Measurements from ENCODE around the gene POLR2C.

POLR2C gene

DNA sequence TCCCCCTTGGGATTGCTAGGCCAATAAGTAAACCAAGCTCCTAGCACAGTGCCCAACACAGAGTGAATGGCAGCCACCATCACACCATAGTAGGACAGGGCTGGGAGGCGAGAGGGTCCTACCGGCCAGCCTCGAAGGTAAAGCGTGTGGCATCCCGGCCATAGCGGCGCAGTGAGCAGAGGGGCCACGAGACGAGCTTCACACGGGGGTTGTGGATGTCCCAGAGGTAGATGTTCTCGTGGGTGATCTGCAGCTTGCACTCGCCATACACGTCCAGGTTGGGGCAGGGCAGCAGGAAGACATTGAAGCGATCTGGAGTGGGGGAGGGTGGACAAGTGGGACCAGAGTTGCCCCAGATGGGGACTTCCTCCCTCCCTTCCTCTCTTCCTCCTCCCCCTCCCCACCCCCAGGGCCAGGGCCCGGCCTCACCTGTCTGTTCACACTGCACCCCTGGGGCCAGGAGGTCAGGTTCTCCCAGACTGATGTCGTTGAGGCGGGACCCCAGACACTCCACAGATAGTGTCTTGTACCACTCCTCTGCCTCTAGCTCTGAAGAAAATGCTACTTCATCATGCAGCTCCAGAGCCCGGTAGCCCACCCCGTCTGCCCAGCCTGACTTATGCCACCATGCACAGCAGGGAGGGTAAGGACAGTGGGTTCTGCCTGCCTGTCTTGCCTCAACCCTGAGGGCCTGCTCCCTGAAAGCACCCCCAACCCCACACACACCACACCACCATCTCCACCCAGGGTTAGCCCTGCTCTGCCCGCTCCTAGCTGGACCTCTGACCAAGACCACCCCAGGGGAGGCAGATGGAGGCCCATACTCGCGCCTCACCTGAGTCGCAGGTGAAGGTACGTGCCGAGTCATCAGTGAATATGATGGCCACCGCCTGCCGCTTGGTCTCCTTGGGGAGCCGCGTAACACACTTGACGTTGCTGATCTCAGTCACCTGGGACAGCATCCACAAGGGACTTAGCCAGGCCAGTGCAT lies 12.5 kb downstream of the POLR2C start:
- no peak for TF ChIP-seq CTCF (IDR thresholded peaks at IDR 0.05; ENCODE audit: insufficient read depth, low read length, missing control alignments)
- POLR2A ChIA-PET, result no interaction called here

GRCh38 chr16:57475711-57476339 lies 13.3 kb downstream of the POLR2C start:
- no peak for DNase-seq (ENCODE audit: low read depth, low spot score)
- CTCF ChIA-PET, result interaction anchor here (1.0 to 13.2 kb wide), 3 partner anchors 14 to 44 kb away, joined by 3 to 161 read pairs (median 12); partner anchors contain the start of gene POLR2C
- POLR2A ChIA-PET, result no interaction called here
- H3K4me3 ChIP-seq (ENCODE audit: low read depth, low read length), result no peak overlapping the region
- TF ChIP-seq CTCF (IDR thresholded peaks at IDR 0.05; ENCODE audit: insufficient read depth, low read length, missing control alignments), result peak; percentile 79

More for the DNA sequence above, 12.5 kb downstream of the POLR2C start:
- no peak for DNase-seq (ENCODE audit: low read depth, low spot score)
- H3K4me3 ChIP-seq (ENCODE audit: low read depth, low read length), result no peak overlapping the region
- CTCF ChIA-PET, result interaction anchor here (1.0 to 13.2 kb wide), 4 partner anchors 11 to 45 kb away, joined by 3 to 161 read pairs (median 8); partner anchors contain the start of genes DOK4 and POLR2C

- no peak overlapping the region for H3K4me3 ChIP-seq (ENCODE audit: low read depth, low read length)
- ChIA-PET CTCF (interaction anchor here (0.8 to 13.9 kb wide), 4 partner anchors 9 to 43 kb away, joined by 5 to 161 read pairs (median 58); partner anchors contain the start of gene POLR2C), POLR2A (no interaction called here)
- no peak for DNase-seq (ENCODE audit: low read depth, low spot score)
- no peak for TF ChIP-seq CTCF (IDR thresholded peaks at IDR 0.05; ENCODE audit: insufficient read depth, low read length, missing control alignments)
Measured at GRCh38 chr16:57476546-57477410, 14.3 kb downstream of the POLR2C start.

DNA sequence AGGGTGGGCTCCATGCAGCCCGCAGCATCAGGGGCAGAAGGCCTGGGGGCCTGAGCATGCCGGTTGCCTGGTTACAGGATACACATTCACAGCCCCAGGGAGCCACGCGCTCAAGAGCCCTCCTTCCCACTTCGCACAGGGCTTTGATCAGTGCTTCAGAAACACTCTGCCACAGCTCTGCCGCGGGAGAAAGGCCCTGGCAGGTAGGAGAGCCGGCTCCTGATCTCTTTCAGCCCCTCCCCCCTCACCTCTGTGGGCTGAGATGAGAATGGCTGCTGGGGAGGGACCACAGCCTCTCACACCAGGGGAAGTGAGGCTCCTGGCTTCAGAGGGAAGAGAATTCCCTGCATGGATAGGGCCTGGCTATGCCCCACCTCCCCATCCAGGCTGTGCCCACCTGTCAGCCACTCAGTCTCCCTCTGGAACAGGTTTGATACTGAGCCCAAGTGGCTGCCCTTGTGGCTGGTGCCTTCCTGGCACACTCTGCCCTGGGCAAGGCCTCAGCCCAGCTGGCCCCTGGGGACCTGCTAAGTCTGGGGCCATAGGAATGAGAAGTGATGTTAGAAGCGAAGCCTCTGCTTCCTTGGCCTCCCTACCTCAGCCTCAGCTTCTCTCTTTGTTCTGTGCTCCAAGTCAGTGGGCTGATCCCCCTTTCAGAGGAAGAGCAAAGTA lies 15.2 kb downstream of the POLR2C start:
- ChIA-PET POLR2A (no interaction called here), CTCF (interaction anchor here (13.2 to 13.9 kb wide), 2 partner anchors 16 to 42 kb away, joined by 103 to 161 read pairs; partner anchors contain the start of gene POLR2C)
- TF ChIP-seq CTCF (IDR thresholded peaks at IDR 0.05; ENCODE audit: insufficient read depth, low read length, missing control alignments), result no peak
- DNase-seq (ENCODE audit: low read depth, low spot score), result no peak
- no peak overlapping the region for H3K4me3 ChIP-seq (ENCODE audit: low read depth, low read length)

- H3K4me3 ChIP-seq (ENCODE audit: low read depth, low read length), result peak overlapping the region; percentile 57
- ChIA-PET CTCF (interaction anchor here (1.1 to 13.9 kb wide), 3 partner anchors 17 to 61 kb away, joined by 3 to 161 read pairs (median 103); partner anchors contain the start of gene POLR2C), POLR2A (no interaction called here)
- TF ChIP-seq CTCF (IDR thresholded peaks at IDR 0.05; ENCODE audit: insufficient read depth, low read length, missing control alignments), result no peak
- no peak for DNase-seq (ENCODE audit: low read depth, low spot score)
Measured at GRCh38 chr16:57478396-57479204, 16.1 kb downstream of the POLR2C start.

All from AG04449 (cell line).